ENCODE results near the gene LRR1. TPM values are rescaled to one million over a fixed set of nuclear protein-coding genes. Genes with fewer than 3 reads are reported as not detected.

Gene LRR1
- total RNA-seq, 5 donors from 2014 or later (not counting 1 experiment from before 2014, with no cell fraction given) = 7.6 to 15.7 (median 11.4) TPM

GRCh38 chr14:49578141-49578540 lies 20.6 kb upstream of the LRR1 start:
- POLR2A ChIA-PET = interaction anchor here (0.7 kb wide), 2 partner anchors 11 to 1051 kb away, joined by 3 to 4 read pairs; no protein-coding TSS in a partner anchor
- Mint-ChIP-seq H3K4me3 (no peak overlapping the region), H3K27me3 (no peaks in the 10 kb centered on the region), H3K4me1 (peaks cover 41 to 45% (median 42%) of the 10 kb centered on the region in 3 donors), H3K27ac (peak overlapping the region in 1 of 2 donors; percentile 61), H3K36me3 (peaks cover 50% of the 10 kb centered on the region), H3K9me3 (no peaks in the 10 kb centered on the region)
- no CpG with 5 or more reads among the region's 1 CpG for WGBS (ENCODE audit: insufficient coverage)
- Histone ChIP-seq H3K4me1 (ENCODE audit: control insufficient read depth in 1 of 2, extremely low read depth in 1 of 2, insufficient read depth in 2 of 2, low read length in 2 of 2) (peaks cover 0 to 12% of the 10 kb centered on the region in 2 experiments), H3K9me3 (no peaks in the 10 kb centered on the region), H3K36me3 (ENCODE audit: control insufficient read depth in 2 of 2, extremely low read depth in 1 of 2, insufficient read depth in 1 of 2, low read length in 1 of 2) (peaks cover 0 to 36% of the 10 kb centered on the region in 2 donors), H3K27me3 (replicated peaks in 1 of 2; ENCODE audit: control insufficient read depth in 2 of 2, extremely low read depth in 1 of 2, insufficient read depth in 2 of 2, low read length in 1 of 2) (no peaks in the 10 kb centered on the region), H3K27ac (ENCODE audit: low read length) (no peak overlapping the region), H3K4me3 (ENCODE audit: control insufficient read depth in 1 of 2, extremely low read depth in 1 of 2, low read length in 1 of 2) (no peak overlapping the region)
- CTCF ChIA-PET = interaction anchor here in 1 of 2 donors (0.7 kb wide), 1 partner anchor 699 kb away, joined by 4 read pairs; no protein-coding TSS in a partner anchor
- ATAC-seq (replicated peaks in 1 of 4) (no peak), DNase-seq (no peak)

- peaks cover 0 to 51% of the 10 kb centered on the region in 2 donors for H3K36me3 ChIP-seq (ENCODE audit: control insufficient read depth in 2 of 2, extremely low read depth in 1 of 2, insufficient read depth in 1 of 2, low read length in 1 of 2)
- Mint-ChIP-seq H3K27me3 (no peaks in the 10 kb centered on the region), H3K27ac (no peak overlapping the region), H3K9me3 (no peaks in the 10 kb centered on the region), H3K4me1 (peaks cover 55 to 62% (median 59%) of the 10 kb centered on the region in 3 donors), H3K4me3 (no peak overlapping the region), H3K36me3 (peaks cover 48% of the 10 kb centered on the region)
- H3K9me3 ChIP-seq = no peaks in the 10 kb centered on the region
- H3K27me3 ChIP-seq (replicated peaks in 1 of 2; ENCODE audit: control insufficient read depth in 2 of 2, extremely low read depth in 1 of 2, insufficient read depth in 2 of 2, low read length in 1 of 2) = no peaks in the 10 kb centered on the region
- no peak for ATAC-seq (replicated peaks in 1 of 4)
- no peak for DNase-seq
- POLR2A ChIA-PET = no interaction called here
- CTCF ChIA-PET = no interaction called here
- no peak overlapping the region for H3K27ac ChIP-seq (ENCODE audit: low read length)
- 100% methylated on average over 1 of the region's 2 CpGs for WGBS (ENCODE audit: insufficient coverage)
- H3K4me1 ChIP-seq (ENCODE audit: control insufficient read depth in 1 of 2, extremely low read depth in 1 of 2, insufficient read depth in 2 of 2, low read length in 2 of 2) = peaks cover 6 to 25% of the 10 kb centered on the region in 2 experiments
- H3K4me3 ChIP-seq (ENCODE audit: control insufficient read depth in 1 of 2, extremely low read depth in 1 of 2, low read length in 1 of 2) = no peak overlapping the region
These were observed 18.9 kb upstream of the LRR1 start for GRCh38 chr14:49579841-49580240.

- Histone ChIP-seq H3K27me3 (replicated peaks in 1 of 2; ENCODE audit: control insufficient read depth in 2 of 2, extremely low read depth in 1 of 2, insufficient read depth in 2 of 2, low read length in 1 of 2) (no peaks in the 10 kb centered on the region), H3K4me1 (ENCODE audit: control insufficient read depth in 1 of 2, extremely low read depth in 1 of 2, insufficient read depth in 2 of 2, low read length in 2 of 2) (peaks cover 6 to 31% of the 10 kb centered on the region in 2 experiments), H3K4me3 (ENCODE audit: control insufficient read depth in 1 of 2, extremely low read depth in 1 of 2, low read length in 1 of 2) (no peak overlapping the region), H3K36me3 (ENCODE audit: control insufficient read depth in 2 of 2, extremely low read depth in 1 of 2, insufficient read depth in 1 of 2, low read length in 1 of 2) (peaks cover 0 to 40% of the 10 kb centered on the region in 2 donors), H3K9me3 (no peaks in the 10 kb centered on the region), H3K27ac (ENCODE audit: low read length) (no peak overlapping the region)
- no peak for ATAC-seq (replicated peaks in 1 of 4)
- Mint-ChIP-seq H3K9me3 (no peaks in the 10 kb centered on the region), H3K4me1 (peaks cover 66 to 68% (median 68%) of the 10 kb centered on the region in 3 donors), H3K27me3 (peaks cover 2 to 3% of the 10 kb centered on the region in 2 donors), H3K27ac (peak overlapping the region; percentile 11 to 48), H3K36me3 (peaks cover 45% of the 10 kb centered on the region), H3K4me3 (peak overlapping the region in 1 of 3 donors; percentile 98)
- DNase-seq = no peak
- 96% methylated on average over 3 of the region's 9 CpGs for WGBS (ENCODE audit: insufficient coverage)
- POLR2A ChIA-PET = interaction anchor here (0.6 to 0.7 kb wide), 4 partner anchors 40 to 272 kb away, joined by 3 to 8 read pairs (median 4); no protein-coding TSS in a partner anchor
- CTCF ChIA-PET = interaction anchor here in 1 of 2 donors (0.6 kb wide), 1 partner anchor 1147 kb away, joined by 6 read pairs; no protein-coding TSS in a partner anchor
These were observed 17.3 kb upstream of the LRR1 start for GRCh38 chr14:49581209-49582112.

- peak overlapping the region; percentile 48 for H3K27ac Mint-ChIP-seq
- peaks cover 68 to 74% (median 72%) of the 10 kb centered on the region in 3 donors for H3K4me1 Mint-ChIP-seq
- ATAC-seq (replicated peaks in 1 of 4) = no peak
- H3K4me1 ChIP-seq (ENCODE audit: control insufficient read depth in 1 of 2, extremely low read depth in 1 of 2, insufficient read depth in 2 of 2, low read length in 2 of 2) = peaks cover 6 to 31% of the 10 kb centered on the region in 2 experiments
- no peaks in the 10 kb centered on the region for H3K27me3 ChIP-seq (replicated peaks in 1 of 2; ENCODE audit: control insufficient read depth in 2 of 2, extremely low read depth in 1 of 2, insufficient read depth in 2 of 2, low read length in 1 of 2)
- H3K9me3 Mint-ChIP-seq = no peaks in the 10 kb centered on the region
- CTCF ChIA-PET = no interaction called here
- peak overlapping the region in 2 of 3 donors; percentile 4 to 98 for H3K4me3 Mint-ChIP-seq
- peaks cover 2 to 3% of the 10 kb centered on the region in 2 donors for H3K27me3 Mint-ChIP-seq
- DNase-seq = no peak
- no peak overlapping the region for H3K27ac ChIP-seq (ENCODE audit: low read length)
- no peaks in the 10 kb centered on the region for H3K9me3 ChIP-seq
- POLR2A ChIA-PET = interaction anchor here in 1 of 2 donors (0.6 kb wide), 1 partner anchor 271 kb away, joined by 3 read pairs; no protein-coding TSS in a partner anchor
- H3K4me3 ChIP-seq (ENCODE audit: control insufficient read depth in 1 of 2, extremely low read depth in 1 of 2, low read length in 1 of 2) = no peak overlapping the region
- H3K36me3 ChIP-seq (ENCODE audit: control insufficient read depth in 2 of 2, extremely low read depth in 1 of 2, insufficient read depth in 1 of 2, low read length in 1 of 2) = peaks cover 0 to 34% of the 10 kb centered on the region in 2 donors
- peaks cover 38% of the 10 kb centered on the region for H3K36me3 Mint-ChIP-seq
- WGBS (ENCODE audit: insufficient coverage) = 78% methylated on average over 3 of the region's 4 CpGs
These were observed 16.4 kb upstream of the LRR1 start for GRCh38 chr14:49582113-49582977.

- Histone ChIP-seq H3K4me1 (ENCODE audit: control insufficient read depth in 1 of 2, extremely low read depth in 1 of 2, insufficient read depth in 2 of 2, low read length in 2 of 2) (peaks cover 6 to 31% of the 10 kb centered on the region in 2 experiments), H3K4me3 (ENCODE audit: control insufficient read depth in 1 of 2, extremely low read depth in 1 of 2, low read length in 1 of 2) (peak overlapping the region in 1 of 2 donors; percentile 77), H3K27me3 (replicated peaks in 1 of 2; ENCODE audit: control insufficient read depth in 2 of 2, extremely low read depth in 1 of 2, insufficient read depth in 2 of 2, low read length in 1 of 2) (no peaks in the 10 kb centered on the region), H3K27ac (ENCODE audit: low read length) (peak overlapping the region; percentile 93), H3K36me3 (ENCODE audit: control insufficient read depth in 2 of 2, extremely low read depth in 1 of 2, insufficient read depth in 1 of 2, low read length in 1 of 2) (peaks cover 0 to 31% of the 10 kb centered on the region in 2 donors), H3K9me3 (no peaks in the 10 kb centered on the region)
- WGBS (ENCODE audit: insufficient coverage) = 24% methylated on average over 2 of the region's 6 CpGs
- ATAC-seq (replicated peaks in 1 of 4) = no peak
- Mint-ChIP-seq H3K4me1 (peaks cover 63 to 67% (median 65%) of the 10 kb centered on the region in 3 donors), H3K27me3 (peaks cover 2 to 3% of the 10 kb centered on the region in 2 donors), H3K36me3 (peaks cover 32% of the 10 kb centered on the region), H3K4me3 (peak overlapping the region; percentile 89 to 98 (median 98)), H3K9me3 (no peaks in the 10 kb centered on the region), H3K27ac (peak overlapping the region; percentile 97 to 99)
- DNase-seq = no peak
- CTCF ChIA-PET = interaction anchor here in 1 of 2 donors (1.6 kb wide), 1 partner anchor 12 kb away, joined by 3 read pairs; no protein-coding TSS in a partner anchor
- POLR2A ChIA-PET = no interaction called here
These were observed 15.1 kb upstream of the LRR1 start for GRCh38 chr14:49583629-49584028.

Data from T-cell (primary cell).